Sciatic nerve (tissue), 2 donors: ENCODE data around the gene SHTN1. TPM values are rescaled to one million over a fixed set of nuclear protein-coding genes. Genes with fewer than 3 reads are reported as not detected.
A peak's percentile ranks its signal among the peaks of the same experiment; 100 is the strongest.

Experiments
- ATAC-seq: fragments of 200-7000 bp; cut with Tn5 transposase; one replicate; pipeline ENCODE4 v1.9.1; 2020; ENCODE audit warnings: mild to moderate bottlenecking, moderate library complexity
- DNase-seq: peaks from one replicate; pipeline ENCODE4 v3.0.0-alpha.2; 2020; ENCODE audit warnings: low spot score
- intact Hi-C: fragments of 100-400 bp; cut with DNase I; formaldehyde crosslinking; loops from one replicate; pipeline ENCODE4 v1.14.2; 2022
- total RNA-seq: library from RNA; stranded (reverse); fragmentation: NEBNext Ultra II Directional; extraction: Animal tissue kit (Norgen Biotek cat#: 25700); gene quantifications from one replicate; pipeline ENCODE4 v1.2.1, GENCODE V29; 2021
- donor health status: DM: no; HTN: no; CAD: no.
- donor health status: DM: no; HTN: no; CAD: no.

The SHTN1 gene
- total RNA-seq, 1 donor from 2014 or later = 23.2 TPM

- intact Hi-C loops = no loop called here
- no peak for ATAC-seq
- DNase-seq = no peak
Measured at GRCh38 chr10:116886772-116887171, 118.2 kb downstream of the SHTN1 start.

GRCh38 chr10:116882639-116883038 lies 122.3 kb downstream of the SHTN1 start:
- ATAC-seq (no peak), DNase-seq (no peak)
- intact Hi-C loops = no loop called here

GRCh38 chr10:116880716-116881482 lies 124.1 kb downstream of the SHTN1 start:
- ATAC-seq (no peak), DNase-seq (no peak)
- intact Hi-C loops = no loop called here

GRCh38 chr10:116879817-116880216 lies 125.2 kb downstream of the SHTN1 start:
- intact Hi-C loops = no loop called here
- DNase-seq = no peak
- ATAC-seq = no peak

GRCh38 chr10:116878123-116878522 lies 126.9 kb downstream of the SHTN1 start:
- DNase-seq (no peak), ATAC-seq (no peak)
- intact Hi-C loops = no loop called here

- intact Hi-C loops = no loop called here
- ATAC-seq = no peak
- no peak for DNase-seq
Measured at GRCh38 chr10:116877391-116877790, 127.6 kb downstream of the SHTN1 start.

- DNase-seq (no peak), ATAC-seq (no peak)
- intact Hi-C loops = no loop called here
Measured at GRCh38 chr10:116875897-116876296, 129.1 kb downstream of the SHTN1 start.

GRCh38 chr10:116873134-116873533 lies 131.9 kb downstream of the SHTN1 start:
- intact Hi-C loops = no loop called here
- DNase-seq (no peak), ATAC-seq (no peak)

- ATAC-seq = no peak
- intact Hi-C loops = no loop called here
- no peak for DNase-seq
Measured at GRCh38 chr10:116870949-116871348, 134.0 kb downstream of the SHTN1 start.

- no peak for DNase-seq
- ATAC-seq = no peak
- intact Hi-C loops = no loop called here
Measured at GRCh38 chr10:116868722-116869121, 136.3 kb downstream of the SHTN1 start.

GRCh38 chr10:116868198-116868676 lies 136.8 kb downstream of the SHTN1 start:
- intact Hi-C loops = no loop called here
- no peak for DNase-seq
- ATAC-seq = no peak

GRCh38 chr10:116866987-116867595 lies 137.9 kb downstream of the SHTN1 start:
- intact Hi-C loops = no loop called here
- ATAC-seq (peak; percentile 64), DNase-seq (no peak)

GRCh38 chr10:116866066-116866465 lies 138.9 kb downstream of the SHTN1 start:
- ATAC-seq (no peak), DNase-seq (no peak)
- intact Hi-C loops = no loop called here

GRCh38 chr10:116864436-116864835 lies 140.6 kb downstream of the SHTN1 start:
- DNase-seq (no peak), ATAC-seq (no peak)
- intact Hi-C loops = no loop called here

GRCh38 chr10:116861796-116862195 lies 143.2 kb downstream of the SHTN1 start:
- DNase-seq (no peak), ATAC-seq (no peak)
- intact Hi-C loops = no loop called here

GRCh38 chr10:116857156-116857555 lies 147.8 kb downstream of the SHTN1 start:
- intact Hi-C loops = no loop called here
- DNase-seq = no peak
- ATAC-seq = no peak

GRCh38 chr10:116853701-116854100 lies 151.3 kb downstream of the SHTN1 start:
- DNase-seq (no peak), ATAC-seq (no peak)
- intact Hi-C loops = no loop called here

- intact Hi-C loops = no loop called here
- ATAC-seq = no peak
- DNase-seq = no peak
Measured at GRCh38 chr10:116853287-116853686, 151.7 kb downstream of the SHTN1 start.

- DNase-seq (no peak), ATAC-seq (no peak)
- intact Hi-C loops = no loop called here
Measured at GRCh38 chr10:116852246-116852645, 152.7 kb downstream of the SHTN1 start.

- DNase-seq (no peak), ATAC-seq (no peak)
- intact Hi-C loops = no loop called here
Measured at GRCh38 chr10:116850058-116850611, 154.9 kb downstream of the SHTN1 start.
